GM12801 (cell line): ENCODE measurements around the gene DOCK6.

Experiments used
- CTCF ChIP-seq: IDR thresholded peaks from one replicate; pipeline ENCODE4 v1.5.1; 2011; ENCODE audit warnings: control low read depth; ENCODE audit not compliant: insufficient read length; ENCODE audit errors: extremely low read depth

The DOCK6 gene

GRCh38 chr19:11159598-11160439 is 102.5 kb downstream of the DOCK6 start:
- no peak for TF ChIP-seq CTCF

- no peak for TF ChIP-seq CTCF
These were observed 106.8 kb downstream of the DOCK6 start, which contains the start of gene SPC24 for GRCh38 chr19:11155373-11156120. TSS of gene SPC24 (minus strand) at chr19:11155782. CDS start at chr19:11155776, 6 bp downstream.

GRCh38 chr19:11154683-11155047 is 107.7 kb downstream of the DOCK6 start:
- TF ChIP-seq CTCF: no peak

- no peak for TF ChIP-seq CTCF
These were observed 109.8 kb downstream of the DOCK6 start for GRCh38 chr19:11152318-11153062.

GRCh38 chr19:11151181-11151580 is 111.1 kb downstream of the DOCK6 start:
- no peak for TF ChIP-seq CTCF
